Fibroblast of pulmonary artery (primary cell): ENCODE results near the gene TBX18.

Experiments used
- DNase-seq: peaks from one replicate; pipeline ENCODE4 v3.0.0-alpha.2; 2010; ENCODE audit warnings: low read depth
- H3K4me3 ChIP-seq: replicated peaks from 2 replicates; pipeline ENCODE4 v1.5.1; 2011; ENCODE audit warnings: low read depth, mild to moderate bottlenecking, control low read depth, low read length, moderate library complexity
- TF ChIP-seq, protein P1 (sequence below): IDR thresholded peaks from 2 replicates; pipeline ENCODE4 v1.5.1; 2011; ENCODE audit warnings: mild to moderate bottlenecking, control low read depth, low read length, inconsistent platforms; ENCODE audit errors: missing control alignments

Gene TBX18

DNA sequence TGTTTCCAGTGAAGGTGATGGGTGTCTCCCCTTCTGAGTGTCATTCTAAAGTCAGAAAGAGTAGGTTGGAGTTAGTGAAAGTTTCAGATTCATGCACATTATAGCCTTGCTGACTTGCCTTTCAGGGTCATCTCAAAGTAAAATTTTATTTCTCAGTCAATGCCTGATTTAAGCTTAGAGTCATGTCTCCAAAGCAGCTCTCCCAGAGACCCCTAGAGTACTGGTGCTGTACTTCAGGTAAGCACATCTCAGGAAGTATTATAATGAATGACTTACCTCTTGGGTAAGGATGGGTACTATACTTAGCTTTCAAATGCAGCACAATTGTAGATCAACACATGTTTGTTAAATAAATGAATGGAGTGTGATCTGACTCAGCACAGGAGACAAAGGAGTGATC, 116.0 kb downstream of the TBX18 start:
- TF ChIP-seq, protein P1, sequence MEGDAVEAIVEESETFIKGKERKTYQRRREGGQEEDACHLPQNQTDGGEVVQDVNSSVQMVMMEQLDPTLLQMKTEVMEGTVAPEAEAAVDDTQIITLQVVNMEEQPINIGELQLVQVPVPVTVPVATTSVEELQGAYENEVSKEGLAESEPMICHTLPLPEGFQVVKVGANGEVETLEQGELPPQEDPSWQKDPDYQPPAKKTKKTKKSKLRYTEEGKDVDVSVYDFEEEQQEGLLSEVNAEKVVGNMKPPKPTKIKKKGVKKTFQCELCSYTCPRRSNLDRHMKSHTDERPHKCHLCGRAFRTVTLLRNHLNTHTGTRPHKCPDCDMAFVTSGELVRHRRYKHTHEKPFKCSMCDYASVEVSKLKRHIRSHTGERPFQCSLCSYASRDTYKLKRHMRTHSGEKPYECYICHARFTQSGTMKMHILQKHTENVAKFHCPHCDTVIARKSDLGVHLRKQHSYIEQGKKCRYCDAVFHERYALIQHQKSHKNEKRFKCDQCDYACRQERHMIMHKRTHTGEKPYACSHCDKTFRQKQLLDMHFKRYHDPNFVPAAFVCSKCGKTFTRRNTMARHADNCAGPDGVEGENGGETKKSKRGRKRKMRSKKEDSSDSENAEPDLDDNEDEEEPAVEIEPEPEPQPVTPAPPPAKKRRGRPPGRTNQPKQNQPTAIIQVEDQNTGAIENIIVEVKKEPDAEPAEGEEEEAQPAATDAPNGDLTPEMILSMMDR, result no peak
- no peak overlapping the region for H3K4me3 ChIP-seq
- no peak for DNase-seq

DNA sequence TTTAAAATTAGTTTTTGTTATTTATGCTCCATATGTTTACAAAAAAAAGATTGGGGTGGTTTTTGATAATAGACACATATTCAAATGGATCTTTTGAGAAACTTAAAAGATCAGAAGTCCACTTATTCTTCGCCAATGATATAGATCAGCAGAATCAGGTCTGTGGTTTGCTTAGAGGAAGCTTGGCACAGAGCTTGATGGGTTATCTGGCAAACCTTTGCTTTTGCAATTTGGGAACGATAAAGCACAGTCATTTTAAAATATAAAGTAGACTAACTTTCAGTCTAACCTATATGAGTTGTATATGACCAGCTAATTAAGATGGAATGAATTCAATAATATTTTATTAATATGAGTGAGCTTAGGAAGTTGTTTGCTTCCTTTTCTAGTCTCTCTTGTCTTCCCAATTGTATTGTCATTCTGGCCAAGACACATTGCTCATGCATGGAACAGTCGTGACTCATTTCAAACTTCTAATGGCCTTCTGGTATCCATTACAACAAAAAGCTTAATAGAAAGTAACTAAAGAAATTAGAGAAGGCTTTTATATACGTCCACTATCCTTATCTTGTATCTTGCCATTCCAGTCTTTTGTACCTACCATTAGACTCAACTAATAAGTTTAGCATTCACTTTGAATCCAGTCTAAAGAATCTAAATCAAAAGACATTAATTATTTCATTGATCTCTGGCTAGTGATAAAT, 118.7 kb downstream of the TBX18 start:
- H3K4me3 ChIP-seq, result no peak overlapping the region
- TF ChIP-seq, protein P1, result no peak
- peak; percentile 59 for DNase-seq

DNA sequence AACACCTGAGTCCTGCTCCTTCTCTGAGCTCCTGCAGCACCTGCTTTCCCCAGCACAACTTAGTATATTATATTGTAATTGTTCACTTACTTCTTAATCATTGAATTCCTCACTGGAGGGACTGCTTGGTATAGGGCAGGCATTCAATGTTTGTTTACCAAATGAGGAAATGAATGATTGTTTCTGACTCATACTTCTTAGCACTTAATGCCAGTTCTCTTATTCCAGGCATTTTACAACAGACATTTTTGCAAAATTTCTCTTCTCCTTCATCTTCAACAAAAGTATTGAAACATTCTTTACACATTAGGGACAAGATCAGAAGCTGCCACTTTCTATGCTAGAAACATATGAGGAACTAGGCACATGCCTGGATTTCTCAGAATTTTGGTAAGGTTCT, 119.4 kb downstream of the TBX18 start:
- TF ChIP-seq, protein P1, result no peak
- H3K4me3 ChIP-seq, result no peak overlapping the region
- peak; percentile 68 for DNase-seq

DNA sequence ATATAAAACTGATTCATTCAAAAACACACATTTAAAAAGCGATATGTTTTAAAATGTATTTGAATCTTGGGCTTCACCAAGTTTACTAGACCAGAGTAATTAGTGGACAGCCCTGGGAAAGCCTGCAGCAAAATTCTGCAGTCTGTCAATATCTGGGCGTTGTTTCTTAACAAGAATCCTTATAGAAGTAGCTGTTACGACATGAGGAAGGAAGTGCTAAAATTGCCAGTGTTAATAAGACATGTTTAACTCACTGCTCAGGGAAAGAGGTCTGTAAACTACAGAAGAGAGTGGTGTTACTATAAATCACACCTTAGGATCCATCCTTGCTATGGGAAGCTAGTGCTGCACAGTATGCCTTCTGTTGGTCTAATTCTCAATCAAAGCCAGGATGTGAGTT, 120.6 kb downstream of the TBX18 start:
- DNase-seq, result no peak
- no peak overlapping the region for H3K4me3 ChIP-seq
- TF ChIP-seq, protein P1, result no peak

DNA sequence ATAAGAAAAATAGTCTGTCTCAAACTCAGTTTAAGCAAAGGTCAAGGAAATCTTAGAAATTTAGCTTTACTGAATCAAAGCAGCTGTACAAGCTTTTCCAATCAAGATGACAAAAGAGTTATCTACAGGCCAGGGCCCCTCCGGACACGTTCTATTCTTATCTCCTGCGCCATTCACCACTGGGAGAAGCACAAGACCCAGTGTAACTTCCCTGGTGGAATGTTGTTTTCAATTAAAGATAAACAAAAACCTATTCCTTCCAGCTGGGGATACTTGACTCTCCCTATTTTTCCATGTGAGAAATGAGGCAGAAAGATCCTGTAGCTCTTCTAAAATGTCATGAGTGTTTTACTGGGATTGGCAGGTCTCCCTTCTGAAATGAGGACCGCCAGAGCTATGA, 123.3 kb downstream of the TBX18 start:
- TF ChIP-seq, protein P1, result no peak
- DNase-seq, result peak; percentile 34
- H3K4me3 ChIP-seq, result no peak overlapping the region

DNA sequence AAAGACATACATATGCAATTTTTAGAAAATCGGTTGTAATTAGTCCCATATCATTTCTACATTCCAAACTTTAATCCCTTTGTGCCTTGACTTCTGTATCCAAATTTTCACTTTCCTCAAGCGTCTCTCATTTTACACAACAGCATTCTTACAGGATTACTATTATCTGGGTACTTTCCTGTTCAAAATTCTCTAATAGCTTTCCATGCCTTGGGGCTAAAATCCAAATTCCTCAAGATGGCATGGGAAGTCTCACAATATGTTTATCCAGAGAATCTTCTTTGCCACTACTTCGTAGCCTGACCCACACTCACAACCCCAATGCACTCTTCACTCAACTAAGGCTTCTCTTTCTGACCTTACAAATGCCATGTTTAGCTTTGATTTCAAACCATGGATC, 125.0 kb downstream of the TBX18 start:
- TF ChIP-seq, protein P1, result no peak
- DNase-seq, result no peak
- no peak overlapping the region for H3K4me3 ChIP-seq

DNA sequence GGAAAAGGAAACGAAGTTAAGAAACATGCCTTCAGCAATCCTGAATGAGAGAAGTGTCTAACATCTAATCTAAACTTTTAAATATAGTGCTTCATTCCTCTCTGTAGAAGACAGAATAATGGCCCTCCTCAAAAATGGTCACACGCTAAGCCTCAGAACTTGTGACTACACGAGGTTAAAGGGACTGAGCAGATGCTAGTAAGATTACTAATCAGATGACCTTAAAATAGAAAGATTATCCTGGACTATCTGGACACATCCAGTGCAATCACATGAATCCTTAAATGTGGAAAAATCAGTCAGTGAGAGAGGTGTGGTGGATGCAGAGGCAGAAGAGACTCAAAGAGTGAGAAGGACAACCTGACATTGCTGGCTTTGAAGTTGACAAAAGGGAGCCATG, 126.1 kb downstream of the TBX18 start:
- no peak for DNase-seq
- TF ChIP-seq, protein P1, result no peak
- no peak overlapping the region for H3K4me3 ChIP-seq
